GM12873 (cell line): ENCODE data around the gene XPO5.

Experiments used
- CTCF ChIP-seq: IDR thresholded peaks from 2 replicates; pipeline ENCODE4 v1.5.1; 2012; ENCODE audit warnings: low read depth, mild to moderate bottlenecking, moderate library complexity, low read length, control low read depth; ENCODE audit not compliant: insufficient read depth; ENCODE audit errors: missing control alignments

XPO5 gene

DNA sequence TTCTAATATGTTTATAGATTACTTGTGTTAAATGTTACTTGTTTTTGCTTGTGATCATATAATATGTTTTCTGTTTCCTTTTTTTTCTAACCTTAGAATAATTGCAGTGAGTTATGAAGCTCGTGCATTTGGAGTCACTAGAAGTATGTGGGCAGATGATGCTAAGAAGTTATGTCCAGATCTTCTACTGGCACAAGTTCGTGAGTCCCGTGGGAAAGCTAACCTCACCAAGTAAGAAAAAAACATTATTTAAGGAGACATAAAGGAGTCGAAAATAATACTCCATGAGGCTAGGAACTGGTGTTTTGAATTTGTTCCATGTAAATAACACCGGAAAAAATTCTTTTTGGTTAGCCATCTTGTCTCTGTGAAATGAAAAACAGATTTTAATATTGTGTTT is 7.1 kb upstream of the XPO5 start:
- no peak for TF ChIP-seq CTCF

DNA sequence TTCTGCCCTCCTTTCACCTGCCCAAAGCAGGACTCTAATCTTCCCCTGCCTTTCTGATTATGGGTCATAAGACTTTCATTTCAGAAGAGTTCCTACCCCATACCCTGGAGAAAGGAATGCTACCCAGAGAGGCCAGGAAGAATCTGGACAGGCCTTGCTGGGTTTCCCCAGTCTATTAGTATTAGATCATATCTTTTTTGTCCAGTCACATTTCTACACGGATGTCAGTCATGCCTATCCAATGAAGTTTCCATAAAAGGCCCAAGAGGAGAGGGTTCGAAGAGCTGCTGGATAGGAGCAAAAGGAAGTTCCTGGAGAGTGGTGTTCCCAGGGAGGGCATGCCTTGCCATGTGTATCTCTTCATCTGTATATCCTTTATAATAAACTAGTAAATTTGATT is 3.3 kb upstream of the XPO5 start:
- no peak for TF ChIP-seq CTCF

DNA sequence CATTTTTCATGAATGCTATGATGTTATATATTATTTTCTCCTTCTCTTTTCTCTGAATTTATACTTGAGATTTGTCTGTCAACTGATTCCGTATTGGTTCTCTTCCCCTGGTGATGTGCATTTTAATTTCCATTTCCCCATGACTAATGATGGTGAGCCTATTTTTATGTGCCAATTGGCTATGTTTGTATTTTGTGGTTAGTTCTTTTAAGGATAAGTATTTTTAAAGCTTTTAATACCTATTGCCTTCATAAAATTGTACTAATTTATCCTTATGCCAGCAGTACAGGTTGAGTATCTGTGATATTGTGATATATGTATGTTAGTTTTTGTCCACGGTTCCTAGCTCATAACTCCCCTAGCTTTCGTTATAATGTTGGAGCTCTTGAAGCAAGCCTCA is 2.9 kb upstream of the XPO5 start:
- no peak for TF ChIP-seq CTCF

DNA sequence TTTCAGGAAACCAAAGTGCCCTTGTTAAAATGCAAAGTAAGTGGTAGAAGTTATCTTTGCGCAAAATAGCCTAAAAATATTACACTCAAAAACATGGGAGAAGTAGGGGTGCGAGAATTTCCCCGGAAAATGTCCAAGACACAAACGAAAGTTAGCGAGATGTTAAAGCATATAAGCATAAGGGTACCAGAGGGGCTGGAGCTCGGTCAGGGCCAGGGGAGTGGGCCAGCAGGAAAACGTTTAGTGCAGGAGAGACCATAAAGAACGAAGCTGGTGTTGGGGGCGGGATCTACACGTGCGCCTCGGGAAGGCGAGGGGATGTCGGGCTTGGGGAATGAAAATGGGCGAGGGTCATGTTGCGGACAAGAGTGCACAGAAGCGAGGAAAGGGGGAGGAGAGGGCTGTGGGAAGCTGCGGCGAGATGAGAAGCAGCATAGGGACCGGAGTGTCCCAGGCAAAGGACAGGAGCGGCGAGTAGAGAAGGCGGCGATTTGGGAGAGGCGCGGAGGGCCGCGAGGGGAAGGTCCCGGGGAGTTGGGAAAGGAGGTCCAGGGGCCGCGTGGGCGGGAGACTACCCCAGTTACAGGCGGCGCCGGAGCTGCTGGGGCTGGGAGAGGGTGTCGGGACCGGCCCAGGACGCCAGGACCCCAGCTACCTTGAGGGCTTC is 600 bp downstream of the XPO5 start:
- no peak for TF ChIP-seq CTCF

- no peak for TF ChIP-seq CTCF
Measured at GRCh38 chr6:43572015-43572414, 3.8 kb downstream of the XPO5 start.

- TF ChIP-seq CTCF = no peak
Measured at GRCh38 chr6:43570876-43571441, 4.9 kb downstream of the XPO5 start.

DNA sequence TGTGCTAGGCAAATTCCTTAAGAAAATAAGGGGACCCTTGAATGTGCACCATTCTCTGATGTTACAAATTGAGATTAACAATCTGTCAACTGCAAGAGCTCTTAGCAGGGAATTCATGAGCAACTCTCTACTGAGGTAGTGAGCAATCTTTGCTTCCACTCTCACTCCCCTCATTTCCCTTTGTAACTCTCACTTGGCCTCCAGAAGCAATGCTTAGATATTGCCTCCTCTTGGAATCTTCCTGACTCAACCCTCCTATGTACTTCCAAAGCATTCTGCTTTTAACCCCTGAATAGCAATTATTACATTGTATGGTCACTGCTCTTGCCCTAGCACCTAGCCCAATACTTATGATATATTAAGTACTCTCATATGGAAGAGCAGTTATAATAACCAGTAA is 16.5 kb downstream of the XPO5 start:
- TF ChIP-seq CTCF = no peak
